COLO668 (cell line): ENCODE measurements around the gene CFAP61.

Source experiments
- DNase-seq: peaks from one replicate; lab custom pipeline; 2025; ENCODE audit not compliant: unreplicated experiment; lab: John Stamatoyannopoulos, UW

CFAP61 gene

DNA sequence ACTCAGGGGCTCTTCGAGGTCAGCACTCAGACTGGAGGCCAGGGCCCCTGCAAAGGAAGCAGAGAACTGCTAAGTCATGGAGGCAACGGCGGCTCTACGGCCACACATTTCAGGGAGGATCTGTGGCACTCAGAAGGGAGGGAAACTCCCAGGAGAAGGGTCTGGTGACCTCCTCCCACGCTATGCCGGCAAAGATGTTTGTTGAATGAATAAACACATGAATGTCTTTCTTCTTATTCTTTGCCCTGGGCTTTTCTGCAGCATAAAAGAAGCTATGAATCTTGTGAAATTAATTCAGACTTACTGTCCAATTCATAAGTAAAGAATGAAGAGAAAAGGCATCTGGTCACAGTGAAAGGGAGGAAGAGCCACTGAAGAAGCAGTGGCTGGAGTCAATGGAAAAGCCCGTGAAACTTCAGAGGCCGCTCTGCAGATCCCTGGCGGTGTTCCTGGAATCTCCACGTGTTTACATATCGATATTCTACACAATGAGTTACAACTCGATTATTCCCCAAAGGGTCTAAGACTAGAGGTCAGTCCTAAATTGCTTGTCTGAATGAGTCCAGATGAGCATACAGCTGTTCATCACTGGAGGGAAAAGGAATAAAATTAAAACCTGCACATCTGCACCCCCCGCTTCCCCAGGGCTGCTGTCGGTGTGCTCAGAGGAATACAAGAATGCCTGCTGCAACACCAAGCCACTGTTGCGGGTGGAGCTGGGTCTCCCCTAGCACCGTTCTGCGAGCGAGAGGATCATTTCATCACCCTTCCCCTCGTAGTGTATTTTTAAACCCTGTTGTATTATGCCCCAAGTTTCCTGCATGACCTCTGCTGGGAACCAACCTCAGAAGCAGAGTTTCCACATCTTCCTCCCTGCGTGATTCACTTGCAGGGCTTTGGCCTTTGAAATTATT is 341.1 kb downstream of the CFAP61 start:
- no peak for DNase-seq

DNA sequence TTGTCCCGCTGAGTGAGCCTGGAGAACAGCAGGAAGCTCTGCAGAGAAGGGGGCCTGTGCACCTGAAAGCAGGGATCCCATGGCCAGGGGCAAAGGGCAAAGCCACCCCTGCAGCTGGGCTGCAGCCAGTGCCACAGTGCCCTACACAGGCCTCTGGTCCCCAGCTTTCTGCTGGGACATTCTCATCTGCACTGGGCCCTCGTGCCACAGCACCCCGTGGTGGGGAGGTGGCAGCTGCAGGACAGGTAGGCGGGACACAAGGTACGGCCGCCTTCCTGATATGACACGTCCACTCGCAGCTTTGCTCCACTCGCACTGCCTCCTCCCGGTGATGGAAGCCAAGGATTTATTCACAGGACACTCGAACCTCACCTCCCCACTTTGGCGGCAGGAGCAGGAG is 342.8 kb downstream of the CFAP61 start:
- no peak for DNase-seq

DNA sequence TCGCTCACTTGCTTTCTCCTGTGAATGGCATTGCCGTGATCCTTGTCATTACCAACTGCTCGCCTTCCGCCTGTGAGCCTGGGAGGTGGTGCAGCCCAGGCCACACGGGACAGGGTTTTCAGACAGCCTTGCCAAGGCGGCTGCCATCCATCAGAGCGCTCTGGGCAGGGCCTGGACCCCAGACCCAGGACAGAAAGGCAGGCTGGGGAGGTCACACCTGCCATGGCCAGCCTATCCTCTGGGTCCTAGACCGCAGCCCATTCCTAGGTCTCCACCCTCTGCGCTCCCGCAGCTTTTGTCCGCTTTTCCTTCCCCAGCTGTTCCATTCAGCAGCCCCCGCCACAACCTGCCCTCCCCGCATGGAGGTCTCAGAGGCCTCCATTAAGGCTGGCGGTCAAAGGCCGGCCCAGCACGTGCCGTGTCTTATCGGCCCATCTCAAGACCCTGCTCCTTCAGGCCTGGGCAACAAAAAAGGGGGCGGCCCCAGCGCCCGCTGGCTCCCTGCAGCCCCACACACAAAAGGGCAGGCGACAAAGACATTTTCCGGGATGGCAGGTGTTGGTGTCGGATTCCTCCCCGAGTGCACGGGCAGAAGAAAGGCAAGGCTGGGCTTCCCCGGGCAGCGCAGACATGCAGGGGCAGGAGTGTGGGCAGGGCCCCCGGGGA is 343.7 kb downstream of the CFAP61 start:
- DNase-seq = peak; percentile 94

DNA sequence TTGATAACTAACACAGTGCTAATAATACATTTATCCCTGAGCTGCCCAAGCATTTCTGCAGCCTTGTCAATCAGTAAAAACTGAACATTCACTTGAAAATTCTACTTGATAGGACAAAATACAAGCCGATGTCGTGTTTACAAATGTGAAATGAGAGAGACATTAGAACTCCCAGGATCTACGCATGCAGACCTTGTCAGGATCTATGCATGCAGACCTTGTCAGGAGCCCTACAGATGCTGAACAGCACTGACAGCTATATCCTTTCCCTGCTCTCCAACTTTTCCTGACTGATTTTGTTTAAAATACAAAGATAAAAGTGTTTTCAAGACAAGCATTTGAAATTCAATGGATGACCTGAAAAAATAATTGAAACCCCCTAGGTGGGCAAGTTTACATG is 344.5 kb downstream of the CFAP61 start:
- DNase-seq = no peak

DNA sequence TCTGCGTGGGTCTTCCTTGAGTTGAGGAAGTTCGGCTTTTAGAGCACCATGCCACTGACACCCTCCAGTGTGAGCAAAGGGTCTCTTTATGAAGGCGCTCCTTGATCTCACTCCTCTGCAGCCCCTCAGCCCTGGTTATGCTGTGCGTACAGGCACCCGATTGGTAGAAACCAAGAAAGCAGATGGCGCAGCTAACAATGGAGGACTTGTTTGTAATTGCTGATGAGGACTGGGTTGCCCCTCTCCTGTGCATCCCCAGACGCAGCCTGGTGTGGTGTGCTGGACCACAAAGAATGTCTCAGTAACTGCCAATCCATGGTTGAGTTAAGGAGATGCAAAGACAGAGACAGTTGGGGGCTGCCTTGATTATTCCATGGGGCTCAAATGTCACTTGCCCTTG is 345.8 kb downstream of the CFAP61 start:
- DNase-seq = no peak

DNA sequence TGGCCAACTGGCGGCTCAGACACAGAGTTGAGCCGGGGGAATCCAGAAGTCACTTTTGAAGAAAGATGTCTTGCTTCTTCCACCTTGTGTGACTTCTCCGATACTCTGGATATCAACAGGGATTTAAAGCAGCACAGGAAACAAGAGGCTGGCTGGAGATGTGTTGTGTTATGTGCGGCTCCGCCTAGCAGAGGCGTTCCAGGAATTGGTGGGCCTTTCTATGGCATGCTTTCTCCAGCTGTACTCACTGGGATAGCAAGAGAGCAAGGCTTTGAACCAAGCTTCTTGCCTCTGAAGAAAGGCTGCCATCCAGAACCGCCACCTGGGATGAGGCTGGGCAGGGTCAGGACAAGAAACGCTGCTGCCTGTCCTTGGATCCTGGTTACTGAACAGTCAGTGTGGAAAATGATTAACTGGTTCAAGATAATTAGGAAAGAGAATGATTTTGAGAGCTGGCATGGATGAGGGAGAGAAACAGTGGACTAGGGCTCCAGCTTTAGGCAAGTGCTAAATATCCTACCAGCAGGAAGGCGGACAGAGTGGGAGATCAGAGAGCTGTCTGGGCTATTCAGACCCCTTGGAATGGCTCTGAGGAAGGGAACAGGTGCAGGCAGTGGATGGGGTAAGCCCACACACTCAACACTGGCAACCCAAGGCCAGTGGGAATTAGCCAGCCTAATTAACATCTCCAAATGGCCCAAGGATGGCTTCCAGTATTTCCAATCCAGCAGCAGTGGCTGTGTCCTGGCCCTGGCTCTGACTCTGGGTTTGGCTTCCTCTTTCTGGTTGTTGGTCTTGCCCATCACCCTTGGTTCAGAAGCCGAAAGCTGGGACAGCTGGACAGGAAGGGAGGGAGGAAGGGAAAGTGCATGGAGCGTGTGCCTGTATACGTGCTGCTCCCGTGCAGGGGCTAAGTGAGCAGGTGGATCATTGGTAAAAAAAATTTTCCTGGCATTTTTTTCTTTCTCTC is 347.5 kb downstream of the CFAP61 start:
- no peak for DNase-seq

DNA sequence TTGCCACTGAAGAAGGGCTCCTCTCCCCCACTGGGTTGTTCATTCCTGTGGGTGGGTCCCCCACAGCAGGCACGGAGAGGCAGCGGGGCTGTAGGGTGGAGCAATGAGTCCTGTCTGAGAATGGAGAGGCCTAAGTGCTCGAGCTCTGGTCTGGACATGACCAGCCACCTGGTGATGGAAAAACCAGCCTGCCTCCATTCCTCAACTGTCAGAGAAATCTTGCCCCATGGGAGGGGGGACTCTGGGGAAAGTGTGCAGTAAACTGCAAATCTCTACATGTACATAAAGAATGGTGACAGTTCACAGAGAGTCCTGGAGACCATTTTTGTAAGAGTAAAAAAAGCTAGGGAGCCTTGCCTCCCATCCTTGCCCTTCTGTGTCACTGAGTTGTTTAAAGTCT is 349.7 kb downstream of the CFAP61 start:
- DNase-seq = no peak

DNA sequence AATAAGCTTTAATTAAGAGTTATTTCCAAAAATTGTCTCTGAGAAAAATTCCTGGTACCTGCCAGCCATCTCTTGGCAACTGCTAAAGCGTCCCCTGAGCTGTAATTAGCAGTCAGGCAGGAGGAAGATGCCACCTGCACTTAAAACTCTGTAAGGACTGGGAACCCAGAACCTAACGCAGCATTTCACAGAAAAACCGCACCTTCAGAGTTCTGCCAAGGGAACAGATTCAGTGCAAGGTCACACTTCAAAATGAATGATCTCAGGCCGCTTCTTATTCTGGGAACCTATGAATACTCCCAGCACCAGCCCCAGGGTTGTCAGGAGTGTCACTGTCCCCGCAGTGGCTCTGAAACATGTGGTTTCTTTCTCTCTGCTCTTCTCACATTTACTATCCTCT is 352.3 kb downstream of the CFAP61 start:
- no peak for DNase-seq

DNA sequence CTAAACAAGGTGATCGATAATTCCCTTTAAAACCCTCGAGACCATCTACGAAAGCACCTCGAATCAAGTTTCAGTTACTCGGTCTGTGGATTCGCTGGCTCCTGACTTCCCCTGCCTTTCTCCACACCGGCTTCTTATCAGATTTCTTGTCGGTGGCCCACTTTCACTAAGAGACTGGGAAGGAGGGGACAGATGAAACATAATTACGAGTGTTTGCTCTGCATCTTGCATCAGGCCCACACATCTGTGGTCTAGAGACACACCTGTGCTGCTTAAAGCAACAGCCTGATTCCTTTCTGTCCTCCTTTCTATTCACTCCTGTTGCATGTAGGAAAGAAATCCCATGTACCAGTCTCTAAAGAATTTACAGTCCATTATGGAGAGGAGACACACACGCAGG is 353.3 kb downstream of the CFAP61 start:
- DNase-seq = no peak

DNA sequence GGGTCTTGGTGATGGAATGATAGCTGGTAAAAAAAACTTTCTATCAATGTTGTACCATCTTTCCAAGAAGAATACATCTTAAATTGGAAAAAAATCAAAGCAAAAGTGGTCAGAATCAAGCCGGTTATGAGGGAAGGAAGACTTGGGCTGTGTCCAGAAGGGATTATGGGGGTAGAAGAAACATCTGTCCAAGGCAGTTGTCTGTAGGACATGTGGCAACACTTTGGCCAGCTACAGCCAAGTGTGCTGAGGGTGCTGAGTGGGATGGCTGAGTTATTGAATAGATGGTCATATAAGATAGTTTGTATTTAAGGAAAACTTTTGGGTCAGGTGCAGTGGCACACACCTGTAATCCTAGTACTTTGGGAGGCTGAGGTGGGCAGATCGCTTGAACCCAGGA is 354.0 kb downstream of the CFAP61 start:
- no peak for DNase-seq

DNA sequence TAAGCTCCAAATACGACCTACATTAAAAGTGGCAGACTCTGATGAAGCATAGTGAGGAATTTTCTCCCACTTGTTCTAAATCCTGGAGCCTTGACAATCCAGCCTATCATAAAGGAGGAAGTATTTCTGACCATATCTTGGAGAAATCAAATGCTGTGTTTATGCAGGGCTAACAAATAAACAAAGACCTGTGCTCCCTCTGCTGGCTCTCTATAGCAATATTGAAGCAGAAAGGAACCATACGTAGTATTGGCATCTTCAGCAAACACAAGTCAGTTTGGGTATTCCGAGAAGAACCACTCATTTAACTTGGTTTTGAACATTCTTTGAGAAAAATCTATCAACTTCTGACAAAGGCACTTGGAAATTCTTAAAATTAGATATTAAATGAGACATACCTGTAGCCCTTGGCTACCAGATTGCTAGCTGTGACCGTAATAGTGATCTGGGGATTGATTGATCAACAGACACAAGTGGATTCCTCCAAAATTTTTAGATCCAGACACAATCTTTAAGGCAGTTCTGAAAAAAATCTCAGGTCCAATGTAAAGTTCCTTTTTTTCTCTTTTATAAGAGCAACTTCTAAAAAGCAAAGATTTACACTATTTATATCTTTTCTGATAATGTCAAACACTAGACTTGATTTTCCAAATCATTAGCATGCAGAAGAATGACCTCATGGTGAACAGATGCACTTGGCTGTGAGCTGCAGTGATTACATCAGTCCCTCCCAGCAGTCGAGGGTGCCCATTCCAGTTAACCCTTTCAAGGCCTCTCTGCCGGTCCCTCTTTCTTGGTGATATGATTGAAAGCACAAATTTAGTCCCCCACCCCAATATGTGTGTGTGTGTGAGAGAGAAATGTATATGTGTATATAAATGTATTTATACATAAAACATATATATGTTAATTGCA is 355.8 kb downstream of the CFAP61 start:
- no peak for DNase-seq

DNA sequence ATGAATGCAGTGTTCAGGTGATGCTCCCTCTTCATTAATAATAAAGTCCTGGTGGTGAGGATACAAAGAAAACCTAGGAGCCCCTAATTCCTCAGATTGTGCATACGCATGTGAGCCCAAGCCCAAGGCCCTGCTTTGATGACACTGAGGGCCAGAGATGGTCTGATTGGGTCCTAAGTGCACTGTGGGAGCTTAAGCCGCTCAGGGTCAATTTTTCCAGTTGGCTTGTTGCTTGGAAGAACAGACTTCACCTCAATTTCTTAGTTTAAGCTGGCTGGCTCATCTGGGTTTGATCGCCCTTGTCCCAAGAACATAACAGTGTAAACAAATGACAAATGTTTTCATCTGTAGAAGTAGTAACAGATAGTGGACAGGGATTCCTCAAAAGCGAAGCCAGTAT is 357.0 kb downstream of the CFAP61 start:
- no peak for DNase-seq
